Keratinocyte (primary cell): ENCODE data around the gene PLB1.

ENCODE experiments used
- EZH2 ChIP-seq: IDR thresholded peaks from one replicate; pipeline ENCODE4 v1.6.1; 2012; ENCODE audit warnings: inconsistent platforms, mild to moderate bottlenecking, low read length, moderate library complexity
- TF ChIP-seq, protein P1 (sequence below), 3 experiments: IDR thresholded peaks in 1 of 3; conservative IDR thresholded peaks in 1 of 3; optimal IDR thresholded peaks in 1 of 3; 2 replicates in 2 of 3; 3 replicates in 1 of 3; pipeline versions ENCODE3 to v1.5.1; 2011; ENCODE audit warnings: low read length in 3 of 3, mild to moderate bottlenecking in 3 of 3, moderate library complexity in 2 of 3, control low read depth in 1 of 3, inconsistent platforms in 1 of 3; ENCODE audit not compliant: insufficient read depth in 2 of 3; ENCODE audit errors: extremely low read depth in 1 of 3

DNA sequence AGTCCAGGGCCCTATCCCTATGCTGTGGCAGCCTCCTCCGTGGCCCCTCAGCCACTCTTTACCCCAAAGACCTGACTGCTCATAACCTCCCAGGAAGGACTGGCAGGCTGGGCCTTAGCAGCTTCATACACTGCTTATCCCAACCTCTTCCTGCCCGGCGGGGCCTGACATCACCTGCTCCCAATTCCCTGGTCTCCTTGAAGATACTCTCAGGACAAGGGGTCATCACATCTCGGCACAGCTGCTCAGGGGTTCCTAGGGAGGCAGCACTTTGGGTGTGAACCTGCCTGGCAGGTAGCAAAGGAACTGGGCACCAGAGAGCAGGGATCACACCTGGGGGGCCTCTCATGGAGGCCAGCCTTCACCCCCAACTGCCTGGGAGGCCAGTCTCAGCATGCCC is 68.5 kb downstream of the PLB1 start:
- TF ChIP-seq, protein P1, sequence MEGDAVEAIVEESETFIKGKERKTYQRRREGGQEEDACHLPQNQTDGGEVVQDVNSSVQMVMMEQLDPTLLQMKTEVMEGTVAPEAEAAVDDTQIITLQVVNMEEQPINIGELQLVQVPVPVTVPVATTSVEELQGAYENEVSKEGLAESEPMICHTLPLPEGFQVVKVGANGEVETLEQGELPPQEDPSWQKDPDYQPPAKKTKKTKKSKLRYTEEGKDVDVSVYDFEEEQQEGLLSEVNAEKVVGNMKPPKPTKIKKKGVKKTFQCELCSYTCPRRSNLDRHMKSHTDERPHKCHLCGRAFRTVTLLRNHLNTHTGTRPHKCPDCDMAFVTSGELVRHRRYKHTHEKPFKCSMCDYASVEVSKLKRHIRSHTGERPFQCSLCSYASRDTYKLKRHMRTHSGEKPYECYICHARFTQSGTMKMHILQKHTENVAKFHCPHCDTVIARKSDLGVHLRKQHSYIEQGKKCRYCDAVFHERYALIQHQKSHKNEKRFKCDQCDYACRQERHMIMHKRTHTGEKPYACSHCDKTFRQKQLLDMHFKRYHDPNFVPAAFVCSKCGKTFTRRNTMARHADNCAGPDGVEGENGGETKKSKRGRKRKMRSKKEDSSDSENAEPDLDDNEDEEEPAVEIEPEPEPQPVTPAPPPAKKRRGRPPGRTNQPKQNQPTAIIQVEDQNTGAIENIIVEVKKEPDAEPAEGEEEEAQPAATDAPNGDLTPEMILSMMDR (optimal IDR thresholded peaks at IDR 0.05 in 1 of 3, IDR thresholded peaks at IDR 0.05 in 1 of 3, conservative IDR thresholded peaks at IDR 0.05 in 1 of 3; ENCODE audit: extremely low read depth in 1 of 3, insufficient read depth in 2 of 3, low read length in 3 of 3), result no peak
- no peak for TF ChIP-seq EZH2
